Left ventricle myocardium inferior (tissue), 1 donor: ENCODE results near the gene PIK3C2B. TPM values are rescaled to one million over a fixed set of nuclear protein-coding genes. Genes with fewer than 3 reads are reported as not detected.
A peak's percentile ranks its signal among the peaks of the same experiment; 100 is the strongest.
"Not testable (repeated sequence)": the region's sequence is repeated elsewhere in the genome, so short reads cannot be mapped to it uniquely, and the experiment has no call there.

ENCODE experiments used
- DNase-seq: peaks from one replicate; pipeline ENCODE4 v3.0.0-alpha.2; 2020
- H3K27ac ChIP-seq: fragments of 200-600 bp; replicated peaks from 2 replicates; pipeline ENCODE4 v1.8.0; 2021
- H3K27me3 ChIP-seq: fragments of 200-600 bp; 2 replicates; pipeline ENCODE4 v1.8.0; 2021; ENCODE audit warnings: low read depth
- H3K36me3 ChIP-seq: fragments of 200-600 bp; 2 replicates; pipeline ENCODE4 v1.8.0; 2021
- H3K4me1 ChIP-seq: fragments of 200-600 bp; 2 replicates; pipeline ENCODE4 v1.8.0; 2021
- H3K4me3 ChIP-seq: fragments of 200-600 bp; 2 replicates; pipeline ENCODE4 v1.8.0; 2021; ENCODE audit warnings: mild to moderate bottlenecking, moderate library complexity
- H3K9me3 ChIP-seq: fragments of 200-600 bp; replicated peaks from 2 replicates; pipeline ENCODE4 v1.8.0; 2021
- intact Hi-C: fragments of 100-400 bp; cut with micrococcal nuclease; formaldehyde crosslinking; loops from one replicate; pipeline ENCODE4 v1.11.0; 2022
- total RNA-seq: library from RNA; stranded (reverse); fragmentation: NEBNext Ultra II Directional; extraction: Animal tissue kit (Norgen Biotek cat#: 25700); gene quantifications from one replicate; pipeline ENCODE4 v1.2.1, GENCODE V29; 2021
- TF ChIP-seq, protein P1 (sequence below): fragments of 200-600 bp; IDR thresholded peaks from 2 replicates; pipeline ENCODE4 v1.8.0; 2021; ENCODE audit warnings: antibody characterized with exemption, mild to moderate bottlenecking, borderline replicate concordance
- donor health status: DM: no; HTN: yes; CAD: no; lungs with severe emphysema.

PIK3C2B gene
- total RNA-seq, 1 donor from 2014 or later = 18.5 TPM

GRCh38 chr1:204491655-204492054 is 3.0 kb downstream of the PIK3C2B start:
- peak overlapping the region; percentile 98 for H3K27ac ChIP-seq
- no peaks in the 10 kb centered on the region for H3K9me3 ChIP-seq
- TF ChIP-seq, protein P1, sequence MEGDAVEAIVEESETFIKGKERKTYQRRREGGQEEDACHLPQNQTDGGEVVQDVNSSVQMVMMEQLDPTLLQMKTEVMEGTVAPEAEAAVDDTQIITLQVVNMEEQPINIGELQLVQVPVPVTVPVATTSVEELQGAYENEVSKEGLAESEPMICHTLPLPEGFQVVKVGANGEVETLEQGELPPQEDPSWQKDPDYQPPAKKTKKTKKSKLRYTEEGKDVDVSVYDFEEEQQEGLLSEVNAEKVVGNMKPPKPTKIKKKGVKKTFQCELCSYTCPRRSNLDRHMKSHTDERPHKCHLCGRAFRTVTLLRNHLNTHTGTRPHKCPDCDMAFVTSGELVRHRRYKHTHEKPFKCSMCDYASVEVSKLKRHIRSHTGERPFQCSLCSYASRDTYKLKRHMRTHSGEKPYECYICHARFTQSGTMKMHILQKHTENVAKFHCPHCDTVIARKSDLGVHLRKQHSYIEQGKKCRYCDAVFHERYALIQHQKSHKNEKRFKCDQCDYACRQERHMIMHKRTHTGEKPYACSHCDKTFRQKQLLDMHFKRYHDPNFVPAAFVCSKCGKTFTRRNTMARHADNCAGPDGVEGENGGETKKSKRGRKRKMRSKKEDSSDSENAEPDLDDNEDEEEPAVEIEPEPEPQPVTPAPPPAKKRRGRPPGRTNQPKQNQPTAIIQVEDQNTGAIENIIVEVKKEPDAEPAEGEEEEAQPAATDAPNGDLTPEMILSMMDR = no peak
- peak overlapping the region; percentile 87 for H3K4me3 ChIP-seq
- no peaks in the 10 kb centered on the region for H3K27me3 ChIP-seq
- intact Hi-C loops = no loop called here
- H3K36me3 ChIP-seq = no peaks in the 10 kb centered on the region
- H3K4me1 ChIP-seq = peaks cover 74% of the 10 kb centered on the region
- no peak for DNase-seq

GRCh38 chr1:204487256-204487615 is 7.4 kb downstream of the PIK3C2B start:
- H3K27me3 ChIP-seq = no peaks in the 10 kb centered on the region
- TF ChIP-seq, protein P1 = no peak
- no peaks in the 10 kb centered on the region for H3K36me3 ChIP-seq
- no peak for DNase-seq
- H3K27ac ChIP-seq = no peak overlapping the region
- H3K4me1 ChIP-seq = peaks cover 68% of the 10 kb centered on the region
- no peak overlapping the region for H3K4me3 ChIP-seq
- no peaks in the 10 kb centered on the region for H3K9me3 ChIP-seq
- intact Hi-C loops = no loop called here

DNA sequence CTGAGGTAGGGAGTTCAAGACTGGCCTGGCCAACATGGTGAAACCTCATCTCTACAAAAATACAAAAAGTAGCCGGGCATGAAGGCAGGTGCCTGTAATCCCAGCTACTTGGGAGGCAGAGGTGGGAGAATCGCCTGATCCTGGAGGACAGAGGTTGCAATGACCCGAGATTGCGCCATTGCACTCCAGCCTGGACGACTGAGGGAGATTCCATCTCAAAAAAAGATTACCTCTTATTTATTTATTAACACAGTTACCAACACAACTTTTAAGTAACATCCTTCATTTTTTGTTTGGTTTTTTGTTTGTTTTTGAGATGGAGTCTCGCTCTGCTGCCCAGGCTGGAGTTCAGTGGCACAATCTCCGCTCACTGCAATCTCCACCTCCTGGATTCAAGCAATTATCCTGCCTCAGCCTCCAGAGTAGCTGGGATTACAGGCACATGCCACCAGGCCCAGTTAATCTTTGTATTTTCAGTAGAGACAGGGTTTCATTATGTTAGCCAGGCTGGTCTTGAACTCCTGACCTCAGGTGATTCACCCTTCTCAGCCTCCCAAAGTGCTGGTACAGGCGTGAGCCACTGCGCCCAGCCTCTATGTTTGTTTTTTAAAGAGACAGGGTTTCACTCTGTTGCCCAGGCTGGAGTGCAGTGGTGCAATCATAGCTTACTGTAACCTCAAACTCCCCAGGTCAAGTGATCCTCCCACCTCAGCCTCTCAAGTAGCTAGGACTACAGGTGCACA is 7.9 kb downstream of the PIK3C2B start:
- H3K27me3 ChIP-seq, H3K9me3 ChIP-seq, H3K27ac ChIP-seq, DNase-seq, H3K4me3 ChIP-seq, H3K36me3 ChIP-seq, intact Hi-C loops: not testable (repeated sequence)
- H3K4me1 ChIP-seq = peaks cover 68% of the 10 kb centered on the region

GRCh38 chr1:204483791-204484190 is 10.8 kb downstream of the PIK3C2B start:
- no peak for DNase-seq
- Histone ChIP-seq H3K9me3 (no peaks in the 10 kb centered on the region), H3K4me3 (no peak overlapping the region), H3K36me3 (no peaks in the 10 kb centered on the region), H3K27ac (peak overlapping the region; percentile 71), H3K4me1 (peaks cover 73% of the 10 kb centered on the region), H3K27me3 (no peaks in the 10 kb centered on the region)
- TF ChIP-seq, protein P1 = no peak
- intact Hi-C loops = no loop called here

- H3K4me3 ChIP-seq = no peak overlapping the region
- intact Hi-C loops = no loop called here
- no peaks in the 10 kb centered on the region for H3K9me3 ChIP-seq
- H3K27me3 ChIP-seq = no peaks in the 10 kb centered on the region
- H3K36me3 ChIP-seq = no peaks in the 10 kb centered on the region
- peak overlapping the region; percentile 71 for H3K27ac ChIP-seq
- H3K4me1 ChIP-seq = peaks cover 95% of the 10 kb centered on the region
- no peak for DNase-seq
- TF ChIP-seq, protein P1 = no peak
Observed at GRCh38 chr1:204480515-204480914, 14.1 kb downstream of the PIK3C2B start.

DNA sequence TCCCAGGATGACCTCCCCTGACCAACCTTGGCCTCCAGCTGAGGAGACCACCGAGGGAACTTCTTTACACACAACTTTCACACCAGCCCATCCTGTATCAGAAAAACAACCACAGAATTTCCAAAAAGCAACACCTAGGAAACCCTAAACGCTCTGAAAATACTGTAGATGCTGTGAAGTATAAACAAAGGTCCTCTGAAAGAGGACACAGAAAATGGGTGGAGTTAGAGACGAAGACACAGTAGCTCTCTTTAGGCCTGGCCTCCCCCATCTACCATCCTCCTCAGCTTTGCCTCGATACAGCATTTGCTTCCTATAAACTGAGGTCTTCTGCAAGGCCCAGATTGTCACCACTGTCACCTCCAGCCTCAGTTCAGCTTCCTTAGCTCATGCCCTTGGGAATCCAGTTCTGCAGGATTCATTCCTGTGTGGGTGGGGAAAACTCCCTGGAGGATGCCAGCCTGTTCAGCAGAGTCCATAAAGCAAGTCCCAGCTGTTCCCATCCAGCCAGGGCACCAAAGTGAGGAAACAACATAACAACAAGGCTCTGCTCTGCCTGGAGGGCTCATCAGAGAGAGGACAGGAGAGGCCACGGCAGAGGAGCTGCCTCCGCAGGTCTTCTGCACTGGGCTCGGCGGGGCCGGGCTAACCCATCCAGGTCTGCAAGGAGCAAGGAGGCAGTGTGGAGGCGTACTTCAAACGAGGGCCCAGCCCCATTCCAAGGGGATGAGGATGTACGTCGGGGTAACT is 15.0 kb downstream of the PIK3C2B start:
- Histone ChIP-seq H3K36me3 (no peaks in the 10 kb centered on the region), H3K4me1 (peaks cover 98% of the 10 kb centered on the region), H3K4me3 (no peak overlapping the region), H3K27me3 (no peaks in the 10 kb centered on the region), H3K9me3 (no peaks in the 10 kb centered on the region), H3K27ac (peak overlapping the region; percentile 71)
- TF ChIP-seq, protein P1 = no peak
- intact Hi-C loops = no loop called here
- DNase-seq = no peak
